Endothelial cell of umbilical vein (primary cell): ENCODE results near the gene C1QTNF4.
"Not testable (repeated sequence)": the region's sequence is repeated elsewhere in the genome, so short reads cannot be mapped to it uniquely, and the experiment has no call there.

Experiments used
- CTCF ChIP-seq, 2 donors: IDR thresholded peaks; 1 replicate in 1 of 2; 2 replicates in 1 of 2; pipeline ENCODE4 v1.5.1; 2011; ENCODE audit warnings: low read length in 2 of 2, mild to moderate bottlenecking in 2 of 2, moderate library complexity in 2 of 2, control low read depth in 1 of 2, inconsistent platforms in 1 of 2, low read depth in 1 of 2; ENCODE audit not compliant: insufficient read depth in 1 of 2; ENCODE audit errors: extremely low read depth in 1 of 2
- EZH2 ChIP-seq: IDR thresholded peaks from 2 replicates; pipeline ENCODE4 v1.6.1; 2012; ENCODE audit warnings: borderline replicate concordance, low read depth, mild to moderate bottlenecking, moderate library complexity, low read length, inconsistent platforms; ENCODE audit not compliant: severe bottlenecking

- not testable (repeated sequence) for TF ChIP-seq CTCF (IDR thresholded peaks at IDR 0.05; ENCODE audit: extremely low read depth in 1 of 2, insufficient read depth in 1 of 2, low read depth in 1 of 2, low read length in 2 of 2); EZH2
Measured at GRCh38 chr11:47557004-47557403, 37.2 kb downstream of the C1QTNF4 start.
